ENCODE measurements around the gene ARPP21. TPM values are rescaled to one million over a fixed set of nuclear protein-coding genes. Genes with fewer than 3 reads are reported as not detected.
A peak's percentile ranks its signal among the peaks of the same experiment; 100 is the strongest.

ARPP21 gene
- total RNA-seq, 1 donor from 2014 or later = not detected

- intact Hi-C loops (cut with DNase I) = no loop called here
- H3K4me1 ChIP-seq = peaks cover 3% of the 10 kb centered on the region
- peaks cover 21% of the 10 kb centered on the region for H3K27me3 ChIP-seq (ENCODE audit: low read depth)
- peak; percentile 65 to 89 for ATAC-seq
- no peak overlapping the region for H3K27ac ChIP-seq
- H3K36me3 ChIP-seq = no peaks in the 10 kb centered on the region
- H3K4me3 ChIP-seq = no peak overlapping the region
- TF ChIP-seq CTCF (IDR thresholded peaks at IDR 0.05) = no peak
- H3K9me3 ChIP-seq = no peaks in the 10 kb centered on the region
- no peak for DNase-seq
These were observed 84.3 kb downstream of the ARPP21 start for GRCh38 chr3:35723480-35724097.

- no peak for TF ChIP-seq CTCF (IDR thresholded peaks at IDR 0.05)
- Histone ChIP-seq H3K36me3 (no peaks in the 10 kb centered on the region), H3K27me3 (ENCODE audit: low read depth) (peaks cover 21% of the 10 kb centered on the region), H3K9me3 (no peaks in the 10 kb centered on the region), H3K27ac (no peak overlapping the region), H3K4me3 (no peak overlapping the region), H3K4me1 (peaks cover 3% of the 10 kb centered on the region)
- DNase-seq = no peak
- no peak for ATAC-seq
- intact Hi-C loops (cut with DNase I) = no loop called here
These were observed 84.8 kb downstream of the ARPP21 start for GRCh38 chr3:35724106-35724505.

GRCh38 chr3:35727179-35727578 lies 87.9 kb downstream of the ARPP21 start:
- Histone ChIP-seq H3K9me3 (no peaks in the 10 kb centered on the region), H3K4me3 (no peak overlapping the region), H3K27ac (no peak overlapping the region), H3K4me1 (peaks cover 3% of the 10 kb centered on the region), H3K36me3 (no peaks in the 10 kb centered on the region), H3K27me3 (ENCODE audit: low read depth) (peaks cover 9% of the 10 kb centered on the region)
- intact Hi-C loops (cut with DNase I) = no loop called here
- ATAC-seq (peak in 1 of 2 donors; percentile 34), DNase-seq (no peak)
- TF ChIP-seq CTCF (IDR thresholded peaks at IDR 0.05) = no peak

- TF ChIP-seq CTCF (IDR thresholded peaks at IDR 0.05) = no peak
- Histone ChIP-seq H3K27ac (no peak overlapping the region), H3K27me3 (ENCODE audit: low read depth) (no peaks in the 10 kb centered on the region), H3K4me1 (no peaks in the 10 kb centered on the region), H3K9me3 (no peaks in the 10 kb centered on the region), H3K4me3 (no peak overlapping the region), H3K36me3 (no peaks in the 10 kb centered on the region)
- intact Hi-C loops (cut with DNase I) = no loop called here
- ATAC-seq (no peak), DNase-seq (no peak)
These were observed 94.0 kb downstream of the ARPP21 start for GRCh38 chr3:35733341-35733740.

- H3K9me3 ChIP-seq = no peaks in the 10 kb centered on the region
- DNase-seq = no peak
- H3K27ac ChIP-seq = no peak overlapping the region
- H3K27me3 ChIP-seq (ENCODE audit: low read depth) = no peaks in the 10 kb centered on the region
- intact Hi-C loops (cut with DNase I) = no loop called here
- no peak overlapping the region for H3K4me3 ChIP-seq
- ATAC-seq = no peak
- no peaks in the 10 kb centered on the region for H3K36me3 ChIP-seq
- no peak for TF ChIP-seq CTCF (IDR thresholded peaks at IDR 0.05)
- no peaks in the 10 kb centered on the region for H3K4me1 ChIP-seq
These were observed 94.5 kb downstream of the ARPP21 start for GRCh38 chr3:35733864-35734263.

All from lower lobe of right lung (tissue), 2 donors.